ENCODE data around the gene PPP1R37.

Gene PPP1R37

GRCh38 chr19:45079911-45080370 is 13.0 kb upstream of the PPP1R37 start:
- no peak for ATAC-seq
- TF ChIP-seq POU6F1 (CRISPR knock-in tag; IDR thresholded peaks at IDR 0.05; ENCODE audit: borderline replicate concordance, low read depth) (no peak), TSHZ2 (CRISPR knock-in tag; IDR thresholded peaks at IDR 0.05) (no peak), TCF4 (CRISPR knock-in tag; IDR thresholded peaks at IDR 0.05; ENCODE audit: borderline replicate concordance) (no peak), PATZ1 (CRISPR knock-in tag; IDR thresholded peaks at IDR 0.05; ENCODE audit: borderline replicate concordance) (no peak), TOX (CRISPR knock-in tag; IDR thresholded peaks at IDR 0.05; ENCODE audit: borderline replicate concordance) (no peak), ZFP30 (CRISPR knock-in tag; IDR thresholded peaks at IDR 0.05) (no peak), GLIS3 (CRISPR knock-in tag; IDR thresholded peaks at IDR 0.05) (no peak), PPARA (CRISPR knock-in tag; IDR thresholded peaks at IDR 0.05; ENCODE audit: borderline replicate concordance) (no peak)

GRCh38 chr19:45082170-45082569 is 10.8 kb upstream of the PPP1R37 start:
- ATAC-seq = no peak
- no peak for TF ChIP-seq TCF4 (CRISPR knock-in tag; IDR thresholded peaks at IDR 0.05; ENCODE audit: borderline replicate concordance)
- no peak for TF ChIP-seq PPARA (CRISPR knock-in tag; IDR thresholded peaks at IDR 0.05; ENCODE audit: borderline replicate concordance)
- no peak for TF ChIP-seq CREB5 (CRISPR knock-in tag; IDR thresholded peaks at IDR 0.05; ENCODE audit: low read depth)
- no peak for TF ChIP-seq POU6F1 (CRISPR knock-in tag; IDR thresholded peaks at IDR 0.05; ENCODE audit: borderline replicate concordance, low read depth)

GRCh38 chr19:45086480-45086879 is 6.5 kb upstream of the PPP1R37 start:
- TF ChIP-seq BACH2 (CRISPR knock-in tag; IDR thresholded peaks at IDR 0.05; ENCODE audit: borderline replicate concordance) (no peak), TSHZ2 (CRISPR knock-in tag; IDR thresholded peaks at IDR 0.05) (no peak), TOX (CRISPR knock-in tag; IDR thresholded peaks at IDR 0.05; ENCODE audit: borderline replicate concordance) (no peak), SNAI2 (CRISPR knock-in tag; IDR thresholded peaks at IDR 0.05) (no peak), PPARA (CRISPR knock-in tag; IDR thresholded peaks at IDR 0.05; ENCODE audit: borderline replicate concordance) (no peak), GLIS3 (CRISPR knock-in tag; IDR thresholded peaks at IDR 0.05) (no peak), ESRRG (CRISPR knock-in tag; IDR thresholded peaks at IDR 0.05) (no peak), ZC3H10 (CRISPR knock-in tag; IDR thresholded peaks at IDR 0.05) (no peak), TCF4 (CRISPR knock-in tag; IDR thresholded peaks at IDR 0.05; ENCODE audit: borderline replicate concordance) (no peak), ZFP30 (CRISPR knock-in tag; IDR thresholded peaks at IDR 0.05) (no peak), CSDC2 (CRISPR knock-in tag; IDR thresholded peaks at IDR 0.05) (no peak), ZNF565 (CRISPR knock-in tag; conservative IDR thresholded peaks at IDR 0.05; ENCODE audit: low read depth) (no peak), CSRNP3 (CRISPR knock-in tag; IDR thresholded peaks at IDR 0.05) (no peak), ZFP3 (CRISPR knock-in tag; IDR thresholded peaks at IDR 0.05) (no peak), POU6F1 (CRISPR knock-in tag; IDR thresholded peaks at IDR 0.05; ENCODE audit: borderline replicate concordance, low read depth) (no peak), RARB (CRISPR knock-in tag; IDR thresholded peaks at IDR 0.05) (no peak), ZNF8 (CRISPR knock-in tag; IDR thresholded peaks at IDR 0.05) (no peak), ZNF70 (CRISPR knock-in tag; IDR thresholded peaks at IDR 0.05) (no peak), ARNTL (CRISPR knock-in tag; IDR thresholded peaks at IDR 0.05; ENCODE audit: borderline replicate concordance, low read depth) (no peak)
- no peak for ATAC-seq
